ENCODE data around the gene IL6R. TPM values are rescaled to one million over a fixed set of nuclear protein-coding genes. Genes with fewer than 3 reads are reported as not detected.

Gene IL6R
- polyA plus RNA-seq, 10 donors: 3.1 to 7.6 (median 4.2) TPM

GRCh38 chr1:154425172-154425571 lies 20.0 kb downstream of the IL6R start:
- DNase-seq: no peak

- DNase-seq: peak in 2 of 3 donors; percentile 48 to 67
Observed at GRCh38 chr1:154427173-154428139, 22.3 kb downstream of the IL6R start.

- DNase-seq: no peak
Observed at GRCh38 chr1:154429118-154429517, 24.0 kb downstream of the IL6R start.

GRCh38 chr1:154429841-154430611 lies 24.9 kb downstream of the IL6R start:
- no peak for DNase-seq

- no peak for DNase-seq
Observed at GRCh38 chr1:154430903-154431302, 25.8 kb downstream of the IL6R start.

GRCh38 chr1:154431586-154432373 lies 26.6 kb downstream of the IL6R start:
- DNase-seq: peak in 1 of 3 donors; percentile 84

GRCh38 chr1:154433161-154433764 lies 28.1 kb downstream of the IL6R start:
- DNase-seq: no peak

- DNase-seq: peak in 2 of 3 donors; percentile 55 to 85
Observed at GRCh38 chr1:154434346-154435085, 29.4 kb downstream of the IL6R start.

GRCh38 chr1:154435599-154436200 lies 30.6 kb downstream of the IL6R start:
- DNase-seq: no peak

GRCh38 chr1:154436433-154436832 lies 31.3 kb downstream of the IL6R start:
- DNase-seq: no peak

GRCh38 chr1:154440036-154440804 lies 35.1 kb downstream of the IL6R start:
- DNase-seq: no peak

GRCh38 chr1:154441241-154441888 lies 36.2 kb downstream of the IL6R start:
- DNase-seq: no peak

GRCh38 chr1:154442006-154442740 lies 37.0 kb downstream of the IL6R start:
- DNase-seq: no peak

GRCh38 chr1:154443274-154444013 lies 38.3 kb downstream of the IL6R start:
- DNase-seq: no peak

- no peak for DNase-seq
Observed at GRCh38 chr1:154445040-154445472, 39.9 kb downstream of the IL6R start.

- DNase-seq: peak in 1 of 3 donors; percentile 75
Observed at GRCh38 chr1:154446292-154446691, 41.1 kb downstream of the IL6R start.

- DNase-seq: no peak
Observed at GRCh38 chr1:154446789-154447188, 41.6 kb downstream of the IL6R start.

Measured in muscle of back (tissue), 11 donors.